Thoracic aorta (tissue), 2 donors: ENCODE data around the gene KIAA1217. TPM values are rescaled to one million over a fixed set of nuclear protein-coding genes. Genes with fewer than 3 reads are reported as not detected.
"Not testable (repeated sequence)": the region's sequence is repeated elsewhere in the genome, so short reads cannot be mapped to it uniquely, and the experiment has no call there.

ENCODE experiments used
- ATAC-seq: fragments of 150-250 bp; one replicate; pipeline ENCODE4 v1.8.0; 2017; ENCODE audit warnings: low read depth; ENCODE audit not compliant: insufficient number of reproducible peaks, low FRiP score
- DNase-seq: peaks from one replicate; pipeline ENCODE4 v3.0.0-alpha.2; 2020; ENCODE audit warnings: low spot score
- H3K27ac ChIP-seq, 2 donors: fragments of 200-600 bp; sonication (generic); 1 replicate in 1 of 2; 2 replicates in 1 of 2; pipeline ENCODE4 v1.5.1; 2016; ENCODE audit warnings: mild to moderate bottlenecking in 2 of 2, moderate library complexity in 2 of 2
- H3K27me3 ChIP-seq: fragments of 200-600 bp; sonication (generic); replicated peaks from 2 replicates; pipeline ENCODE4 v1.6.0; 2016; ENCODE audit warnings: mild to moderate bottlenecking; ENCODE audit not compliant: insufficient read depth
- H3K36me3 ChIP-seq: fragments of 200-600 bp; sonication (generic); one replicate; pipeline ENCODE4 v1.5.1; 2016
- H3K4me1 ChIP-seq, 2 donors: fragments of 200-600 bp; sonication (generic); 1 replicate in 1 of 2; 2 replicates in 1 of 2; pipeline versions ENCODE4 v1.5.1 to v1.6.0; 2016; ENCODE audit warnings: low read depth in 2 of 2, mild to moderate bottlenecking in 1 of 2; ENCODE audit not compliant: control insufficient read depth in 1 of 2
- H3K4me3 ChIP-seq: fragments of 200-600 bp; sonication (generic); 2 replicates; pipeline ENCODE4 v1.5.1; 2016; ENCODE audit warnings: mild to moderate bottlenecking
- H3K9me3 ChIP-seq: fragments of 200-600 bp; sonication (generic); 2 replicates; pipeline ENCODE4 v1.5.1; 2016
- total RNA-seq, 2 donors: library from RNA; depleted of rRNA; stranded (reverse); fragments of >200 nt; gene quantifications; one replicate each; pipeline versions ENCODE4 v1.1.0 to v1.2.3, GENCODE V29; 2016
- TF ChIP-seq, protein P1 (sequence below): fragments of 200-600 bp; sonication (generic); IDR thresholded peaks from one replicate; pipeline ENCODE4 v1.5.1; 2019; ENCODE audit warnings: antibody characterized with exemption

Gene KIAA1217
- total RNA-seq, 2 donors from 2014 or later, result 15.2 to 15.6 TPM

- peaks cover 21 to 24% of the 10 kb centered on the region in 2 donors for H3K4me1 ChIP-seq
- TF ChIP-seq, protein P1, sequence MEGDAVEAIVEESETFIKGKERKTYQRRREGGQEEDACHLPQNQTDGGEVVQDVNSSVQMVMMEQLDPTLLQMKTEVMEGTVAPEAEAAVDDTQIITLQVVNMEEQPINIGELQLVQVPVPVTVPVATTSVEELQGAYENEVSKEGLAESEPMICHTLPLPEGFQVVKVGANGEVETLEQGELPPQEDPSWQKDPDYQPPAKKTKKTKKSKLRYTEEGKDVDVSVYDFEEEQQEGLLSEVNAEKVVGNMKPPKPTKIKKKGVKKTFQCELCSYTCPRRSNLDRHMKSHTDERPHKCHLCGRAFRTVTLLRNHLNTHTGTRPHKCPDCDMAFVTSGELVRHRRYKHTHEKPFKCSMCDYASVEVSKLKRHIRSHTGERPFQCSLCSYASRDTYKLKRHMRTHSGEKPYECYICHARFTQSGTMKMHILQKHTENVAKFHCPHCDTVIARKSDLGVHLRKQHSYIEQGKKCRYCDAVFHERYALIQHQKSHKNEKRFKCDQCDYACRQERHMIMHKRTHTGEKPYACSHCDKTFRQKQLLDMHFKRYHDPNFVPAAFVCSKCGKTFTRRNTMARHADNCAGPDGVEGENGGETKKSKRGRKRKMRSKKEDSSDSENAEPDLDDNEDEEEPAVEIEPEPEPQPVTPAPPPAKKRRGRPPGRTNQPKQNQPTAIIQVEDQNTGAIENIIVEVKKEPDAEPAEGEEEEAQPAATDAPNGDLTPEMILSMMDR, result no peak
These were observed 124.8 kb downstream of the KIAA1217 start for GRCh38 chr10:24333736-24334135.

DNA sequence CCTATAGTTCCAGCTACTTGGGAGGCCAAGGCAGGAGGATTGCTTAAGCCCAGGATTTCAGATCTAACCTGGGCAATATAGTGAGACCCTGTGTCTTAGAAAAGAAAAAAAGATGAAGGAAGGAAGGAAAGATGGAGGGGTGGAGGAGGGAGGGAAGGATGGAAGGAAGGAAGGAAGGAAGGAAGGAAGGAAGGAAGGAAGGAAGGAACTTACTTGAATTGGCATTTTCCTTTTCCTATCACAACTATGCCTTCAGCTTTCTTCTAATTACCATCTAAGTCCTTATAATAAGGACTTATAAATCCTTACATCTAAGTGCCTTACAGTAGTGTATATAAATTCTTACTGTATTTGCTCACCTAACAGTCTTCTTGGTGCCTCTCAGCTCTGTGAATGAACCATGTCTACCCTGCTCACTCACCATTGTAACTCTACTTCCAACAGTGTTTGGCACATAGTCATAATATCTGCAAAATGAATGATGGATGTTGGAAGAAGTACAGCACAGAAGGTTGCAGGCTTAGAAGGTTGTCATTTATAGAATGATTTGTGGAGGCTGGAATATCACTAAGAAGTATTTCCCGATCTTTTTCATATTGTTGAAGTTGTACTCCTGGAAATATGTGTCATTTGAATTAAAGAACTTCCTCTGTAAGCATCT, 125.5 kb downstream of the KIAA1217 start:
- Histone ChIP-seq H3K27ac (peak overlapping the region in 1 of 2 donors; percentile 76), H3K27me3 (no peaks in the 10 kb centered on the region)
- TF ChIP-seq, protein P1, result no peak

More at GRCh38 chr10:24333736-24334135, 124.8 kb downstream of the KIAA1217 start:
- no peaks in the 10 kb centered on the region for H3K9me3 ChIP-seq
- H3K36me3 ChIP-seq, result no peaks in the 10 kb centered on the region
- H3K27me3 ChIP-seq, result no peaks in the 10 kb centered on the region
- DNase-seq (no peak), ATAC-seq (no peak)
- peak overlapping the region in 1 of 2 donors; percentile 76 for H3K27ac ChIP-seq
- H3K4me3 ChIP-seq, result no peak overlapping the region

GRCh38 chr10:24337723-24338122, 128.8 kb downstream of the KIAA1217 start:
- not testable (repeated sequence) for H3K36me3 ChIP-seq, DNase-seq, H3K27me3 ChIP-seq, ATAC-seq, H3K4me3 ChIP-seq, H3K9me3 ChIP-seq
- peak overlapping the region; percentile 50 to 52 for H3K27ac ChIP-seq
- H3K4me1 ChIP-seq, result peaks cover 16 to 36% of the 10 kb centered on the region in 2 donors

More for the DNA sequence above, 125.5 kb downstream of the KIAA1217 start:
- no peaks in the 10 kb centered on the region for H3K36me3 ChIP-seq
- peaks cover 21 to 24% of the 10 kb centered on the region in 2 donors for H3K4me1 ChIP-seq
- no peak for ATAC-seq
- no peaks in the 10 kb centered on the region for H3K9me3 ChIP-seq
- no peak for DNase-seq
- no peak overlapping the region for H3K4me3 ChIP-seq

- TF ChIP-seq, protein P1, result no peak
- no peak for ATAC-seq
These were observed 130.4 kb downstream of the KIAA1217 start for GRCh38 chr10:24339387-24339786.

DNA sequence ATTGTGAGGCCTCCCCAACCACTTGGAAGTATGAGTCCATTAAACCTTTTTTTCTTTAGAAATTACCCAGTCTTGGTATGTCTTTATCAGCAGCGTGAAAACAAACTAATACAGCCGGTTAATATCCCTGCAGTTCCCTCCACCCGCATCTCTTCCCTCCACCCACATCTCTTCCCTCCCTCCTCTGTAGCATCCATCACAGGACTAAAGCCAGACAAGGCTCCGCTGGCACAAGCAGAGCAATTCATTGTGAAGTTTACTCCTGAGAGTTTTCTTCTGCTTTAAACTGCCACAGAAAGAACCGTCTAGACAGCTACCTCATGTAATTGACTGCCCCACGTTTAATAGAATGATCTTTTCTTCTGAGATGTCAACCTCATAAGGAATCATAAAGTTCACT, 131.5 kb downstream of the KIAA1217 start:
- TF ChIP-seq, protein P1, result no peak
- H3K36me3 ChIP-seq, result no peaks in the 10 kb centered on the region
- peaks cover 19 to 44% of the 10 kb centered on the region in 2 donors for H3K4me1 ChIP-seq
- no peaks in the 10 kb centered on the region for H3K9me3 ChIP-seq
- no peak for ATAC-seq
- no peak for DNase-seq
- H3K27ac ChIP-seq, result peak overlapping the region in 1 of 2 donors; percentile 54
- no peak overlapping the region for H3K4me3 ChIP-seq
- H3K27me3 ChIP-seq, result no peaks in the 10 kb centered on the region

More at GRCh38 chr10:24339387-24339786, 130.4 kb downstream of the KIAA1217 start:
- Histone ChIP-seq H3K9me3 (no peaks in the 10 kb centered on the region), H3K27ac (peak overlapping the region in 1 of 2 donors; percentile 54), H3K27me3 (no peaks in the 10 kb centered on the region), H3K4me1 (peaks cover 13 to 33% of the 10 kb centered on the region in 2 donors), H3K4me3 (no peak overlapping the region), H3K36me3 (no peaks in the 10 kb centered on the region)
- no peak for DNase-seq
